ENCODE measurements around the gene PBX1. TPM values are rescaled to one million over a fixed set of nuclear protein-coding genes. Genes with fewer than 3 reads are reported as not detected.
A peak's percentile ranks its signal among the peaks of the same experiment; 100 is the strongest.

The PBX1 gene
- polyA plus RNA-seq, 4 donors, result 12.5 to 52.8 (median 14.6) TPM

DNA sequence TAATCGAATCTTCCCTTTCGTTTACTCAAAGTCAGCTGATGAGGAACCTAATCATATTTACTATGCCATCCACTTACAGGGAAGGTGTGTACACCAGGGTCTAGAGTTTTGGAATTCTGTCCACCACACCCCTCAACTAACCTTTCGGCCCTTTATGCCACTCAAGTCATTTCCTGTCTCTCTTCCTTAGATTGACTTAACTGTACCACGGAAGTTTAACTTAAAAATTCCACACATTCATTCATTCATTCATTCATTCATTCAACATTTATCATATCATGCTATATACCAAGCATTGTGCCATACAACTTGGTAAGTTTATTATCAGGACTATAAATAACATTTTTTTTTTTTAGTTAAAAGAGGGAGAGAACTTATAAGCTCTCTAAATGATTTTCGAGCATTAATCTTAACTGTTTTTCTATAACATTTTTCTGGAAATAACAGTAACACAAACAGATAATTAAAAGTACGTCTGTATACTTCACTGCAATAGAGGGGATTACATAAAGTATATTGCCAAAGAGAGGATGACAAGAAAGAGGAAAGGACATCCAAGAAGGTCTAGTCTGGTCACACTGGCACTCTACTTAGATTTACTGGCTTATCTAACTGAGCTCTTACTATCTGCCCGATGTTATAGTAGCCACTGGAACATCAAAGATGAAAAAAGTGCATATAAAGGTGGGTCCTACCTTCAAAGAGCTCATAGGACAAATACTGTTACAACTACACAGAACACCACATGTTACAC lies 243.7 kb downstream of the PBX1 start:
- 77 to 84% (median 77%) methylated on average over 7 of the region's 7 CpGs for WGBS, 3 donors
- Histone ChIP-seq H3K4me3 (ENCODE audit: low read depth in 1 of 3, low read length in 3 of 3) (no peak overlapping the region), H3K9me3 (ENCODE audit: control insufficient read depth in 2 of 2, insufficient read depth in 1 of 2, low read depth in 1 of 2, low read length in 1 of 2) (no peaks in the 10 kb centered on the region), H3K4me1 (ENCODE audit: control insufficient read depth in 3 of 3, insufficient read depth in 2 of 3, low read depth in 1 of 3, low read length in 2 of 3) (peaks cover 0 to 10% (median 3%) of the 10 kb centered on the region in 3 donors), H3K27me3 (ENCODE audit: control insufficient read depth in 3 of 3, insufficient read depth in 3 of 3, low read length in 3 of 3) (no peaks in the 10 kb centered on the region), H3K27ac (ENCODE audit: low read depth in 1 of 3, low read length in 2 of 3) (no peak overlapping the region), H3K36me3 (ENCODE audit: control insufficient read depth in 3 of 3, insufficient read depth in 2 of 3, low read depth in 1 of 3, low read length in 3 of 3) (peaks cover 3 to 27% (median 14%) of the 10 kb centered on the region in 3 donors)
- FAIRE-seq (no peak), DNase-seq (no peak)

DNA sequence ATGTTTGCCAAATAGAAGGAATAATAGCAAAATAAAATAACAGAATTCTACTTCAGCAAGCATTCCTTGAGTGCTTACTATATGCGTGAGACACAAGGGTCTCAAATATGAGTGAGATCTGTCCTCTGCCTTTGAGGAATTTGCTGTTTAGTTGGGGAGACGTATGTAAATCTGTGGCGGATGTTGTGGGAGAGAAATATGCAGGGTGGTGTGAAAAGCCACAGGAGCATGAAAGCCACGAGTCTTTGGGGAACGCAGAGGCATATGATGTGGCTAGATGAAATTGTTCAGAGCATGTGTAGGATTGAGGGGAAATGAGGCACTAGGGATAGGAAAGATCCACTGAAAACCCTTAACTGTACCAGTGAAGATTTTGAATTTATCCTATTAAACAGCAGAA lies 244.4 kb downstream of the PBX1 start:
- Histone ChIP-seq H3K4me1 (ENCODE audit: control insufficient read depth in 3 of 3, insufficient read depth in 2 of 3, low read depth in 1 of 3, low read length in 2 of 3) (peaks cover 0 to 10% (median 3%) of the 10 kb centered on the region in 3 donors), H3K36me3 (ENCODE audit: control insufficient read depth in 3 of 3, insufficient read depth in 2 of 3, low read depth in 1 of 3, low read length in 3 of 3) (peaks cover 3 to 24% (median 15%) of the 10 kb centered on the region in 3 donors), H3K9me3 (ENCODE audit: control insufficient read depth in 2 of 2, insufficient read depth in 1 of 2, low read depth in 1 of 2, low read length in 1 of 2) (no peaks in the 10 kb centered on the region), H3K27me3 (ENCODE audit: control insufficient read depth in 3 of 3, insufficient read depth in 3 of 3, low read length in 3 of 3) (no peaks in the 10 kb centered on the region), H3K27ac (ENCODE audit: low read depth in 1 of 3, low read length in 2 of 3) (no peak overlapping the region), H3K4me3 (ENCODE audit: low read depth in 1 of 3, low read length in 3 of 3) (no peak overlapping the region)
- WGBS, 3 donors, result 68 to 86% (median 83%) methylated on average over 5 of the region's 5 CpGs
- FAIRE-seq (no peak), DNase-seq (no peak)

DNA sequence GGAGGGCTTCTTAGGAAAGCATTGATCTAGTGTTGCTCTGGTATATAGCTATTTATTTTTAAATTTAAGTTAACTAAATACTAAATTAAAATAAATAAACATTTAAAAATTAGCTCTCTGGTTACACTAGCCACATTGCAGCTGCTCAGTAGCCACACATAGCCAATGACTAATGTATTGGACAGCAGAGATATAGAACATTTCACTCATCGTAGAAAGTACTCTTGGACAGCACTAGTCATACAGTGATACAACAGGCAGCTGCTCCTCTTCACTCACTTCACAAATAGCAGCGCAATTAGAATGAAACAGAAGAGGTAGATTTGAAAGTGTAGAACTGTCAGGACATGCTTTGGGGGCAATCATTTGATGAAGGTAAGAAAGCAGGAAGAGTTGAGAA lies 245.4 kb downstream of the PBX1 start:
- DNase-seq (no peak), FAIRE-seq (no peak)
- peaks cover 3 to 23% (median 15%) of the 10 kb centered on the region in 3 donors for H3K36me3 ChIP-seq (ENCODE audit: control insufficient read depth in 3 of 3, insufficient read depth in 2 of 3, low read depth in 1 of 3, low read length in 3 of 3)
- WGBS, 3 donors, result 82 to 94% (median 89%) methylated on average over 2 of the region's 2 CpGs
- no peaks in the 10 kb centered on the region for H3K9me3 ChIP-seq (ENCODE audit: control insufficient read depth in 2 of 2, insufficient read depth in 1 of 2, low read depth in 1 of 2, low read length in 1 of 2)
- H3K4me3 ChIP-seq (ENCODE audit: low read depth in 1 of 3, low read length in 3 of 3), result no peak overlapping the region
- peaks cover 0 to 10% (median 3%) of the 10 kb centered on the region in 3 donors for H3K4me1 ChIP-seq (ENCODE audit: control insufficient read depth in 3 of 3, insufficient read depth in 2 of 3, low read depth in 1 of 3, low read length in 2 of 3)
- H3K27me3 ChIP-seq (ENCODE audit: control insufficient read depth in 3 of 3, insufficient read depth in 3 of 3, low read length in 3 of 3), result no peaks in the 10 kb centered on the region
- no peak overlapping the region for H3K27ac ChIP-seq (ENCODE audit: low read depth in 1 of 3, low read length in 2 of 3)

DNA sequence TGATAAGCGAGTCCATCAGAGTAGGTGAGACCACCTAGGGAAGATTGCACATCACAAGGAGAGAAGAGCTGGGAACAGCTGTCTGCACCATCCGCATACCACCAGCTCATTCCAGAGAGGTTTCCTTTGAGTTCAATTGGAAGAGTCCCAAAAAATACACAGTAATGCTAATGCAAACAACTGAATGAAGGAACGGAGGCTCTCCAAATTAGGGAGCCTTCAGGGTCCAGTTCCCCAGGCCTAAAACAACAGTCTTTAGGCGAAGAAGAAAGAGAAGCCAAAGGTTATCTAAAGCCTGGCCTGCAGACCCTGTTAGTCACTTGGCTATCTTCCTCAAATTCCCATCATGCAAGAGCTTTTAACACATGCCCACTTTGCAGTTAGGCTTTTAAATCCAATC lies 246.4 kb downstream of the PBX1 start:
- 70 to 85% (median 73%) methylated on average over 4 of the region's 4 CpGs for WGBS, 3 donors
- Histone ChIP-seq H3K9me3 (ENCODE audit: control insufficient read depth in 2 of 2, insufficient read depth in 1 of 2, low read depth in 1 of 2, low read length in 1 of 2) (no peaks in the 10 kb centered on the region), H3K4me3 (ENCODE audit: low read depth in 1 of 3, low read length in 3 of 3) (no peak overlapping the region), H3K27me3 (ENCODE audit: control insufficient read depth in 3 of 3, insufficient read depth in 3 of 3, low read length in 3 of 3) (no peaks in the 10 kb centered on the region), H3K4me1 (ENCODE audit: control insufficient read depth in 3 of 3, insufficient read depth in 2 of 3, low read depth in 1 of 3, low read length in 2 of 3) (peaks cover 0 to 10% (median 3%) of the 10 kb centered on the region in 3 donors), H3K27ac (ENCODE audit: low read depth in 1 of 3, low read length in 2 of 3) (no peak overlapping the region), H3K36me3 (ENCODE audit: control insufficient read depth in 3 of 3, insufficient read depth in 2 of 3, low read depth in 1 of 3, low read length in 3 of 3) (peaks cover 3 to 17% (median 15%) of the 10 kb centered on the region in 3 donors)
- DNase-seq, result no peak
- no peak for FAIRE-seq

DNA sequence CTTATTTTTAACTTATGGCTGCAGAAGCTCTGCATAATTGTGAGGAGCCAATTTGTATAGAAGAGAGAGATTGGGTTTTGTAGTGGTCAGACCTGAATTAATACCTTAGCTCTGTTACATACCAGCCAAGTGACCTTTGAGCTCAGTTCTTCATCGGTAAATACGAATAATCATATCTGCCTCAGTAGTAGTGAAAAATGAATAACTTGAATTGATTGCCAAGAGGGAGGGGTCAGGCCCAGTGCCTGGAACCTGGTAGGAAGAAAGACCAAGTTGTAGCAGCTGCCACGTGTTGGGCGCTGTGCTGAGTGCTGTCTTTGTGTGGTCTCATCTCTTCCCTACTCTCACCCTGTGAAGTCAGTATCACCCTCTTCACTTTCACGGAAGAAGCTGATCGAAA lies 247.5 kb downstream of the PBX1 start:
- no peaks in the 10 kb centered on the region for H3K9me3 ChIP-seq (ENCODE audit: control insufficient read depth in 2 of 2, insufficient read depth in 1 of 2, low read depth in 1 of 2, low read length in 1 of 2)
- WGBS, 3 donors, result 36 to 70% (median 47%) methylated on average over 6 of the region's 6 CpGs
- DNase-seq, result peak in 1 of 2 donors; percentile 69

DNA sequence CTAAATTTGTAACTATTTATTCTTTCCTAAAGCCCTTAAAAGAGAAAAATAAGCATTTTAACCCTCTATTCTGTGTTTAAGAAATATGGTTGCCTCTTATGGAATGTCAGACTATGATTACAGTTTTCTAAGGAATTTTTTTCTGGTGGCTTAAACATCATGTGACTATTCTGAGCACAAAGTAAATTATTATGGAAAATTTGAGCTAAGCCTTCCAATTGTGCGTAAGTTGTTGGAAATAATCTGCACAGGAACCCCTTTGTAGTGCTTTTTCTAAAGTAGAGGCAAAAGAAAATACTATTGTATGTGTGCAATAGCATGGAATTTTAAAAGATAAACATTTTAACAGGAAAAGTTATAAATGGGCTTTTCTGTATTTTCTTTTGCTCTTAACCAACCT lies 254.8 kb downstream of the PBX1 start:
- Histone ChIP-seq H3K9me3 (ENCODE audit: control insufficient read depth in 2 of 2, insufficient read depth in 1 of 2, low read depth in 1 of 2, low read length in 1 of 2) (no peaks in the 10 kb centered on the region), H3K4me3 (ENCODE audit: low read depth in 1 of 3, low read length in 3 of 3) (no peak overlapping the region), H3K4me1 (ENCODE audit: control insufficient read depth in 3 of 3, insufficient read depth in 2 of 3, low read depth in 1 of 3, low read length in 2 of 3) (no peaks in the 10 kb centered on the region), H3K27me3 (ENCODE audit: control insufficient read depth in 3 of 3, insufficient read depth in 3 of 3, low read length in 3 of 3) (no peaks in the 10 kb centered on the region), H3K36me3 (ENCODE audit: control insufficient read depth in 3 of 3, insufficient read depth in 2 of 3, low read depth in 1 of 3, low read length in 3 of 3) (peaks cover 0 to 5% (median 3%) of the 10 kb centered on the region in 3 donors), H3K27ac (ENCODE audit: low read depth in 1 of 3, low read length in 2 of 3) (no peak overlapping the region)
- DNase-seq (no peak), FAIRE-seq (no peak)
- WGBS, 3 donors, result 76 to 87% (median 85%) methylated on average over 1 of the region's 1 CpG

More for the DNA sequence above, 247.5 kb downstream of the PBX1 start:
- Histone ChIP-seq H3K36me3 (ENCODE audit: control insufficient read depth in 3 of 3, insufficient read depth in 2 of 3, low read depth in 1 of 3, low read length in 3 of 3) (peaks cover 3 to 14% (median 9%) of the 10 kb centered on the region in 3 donors), H3K4me3 (ENCODE audit: low read depth in 1 of 3, low read length in 3 of 3) (no peak overlapping the region), H3K27ac (ENCODE audit: low read depth in 1 of 3, low read length in 2 of 3) (no peak overlapping the region), H3K27me3 (ENCODE audit: control insufficient read depth in 3 of 3, insufficient read depth in 3 of 3, low read length in 3 of 3) (no peaks in the 10 kb centered on the region), H3K4me1 (ENCODE audit: control insufficient read depth in 3 of 3, insufficient read depth in 2 of 3, low read depth in 1 of 3, low read length in 2 of 3) (peaks cover 0 to 10% (median 3%) of the 10 kb centered on the region in 3 donors)
- no peak for FAIRE-seq

DNA sequence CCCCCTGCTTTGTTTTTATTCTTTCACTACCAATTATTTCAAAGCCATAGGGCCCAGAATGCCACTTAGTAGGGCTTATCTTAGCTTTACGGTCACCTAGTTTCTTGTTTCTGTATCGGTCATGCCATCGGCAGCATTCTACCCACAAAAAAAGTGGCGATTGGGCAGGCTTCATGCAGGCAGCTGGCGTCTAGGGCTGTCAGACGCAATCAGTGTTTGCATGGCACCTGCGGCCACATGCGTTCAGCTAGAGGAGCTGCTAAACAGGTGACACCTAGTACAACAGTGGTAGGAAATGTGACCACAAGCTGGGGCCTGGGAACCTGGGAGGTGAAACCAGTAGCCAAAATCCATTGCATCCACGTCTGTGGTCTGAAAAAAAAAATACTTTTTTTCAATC lies 262.7 kb downstream of the PBX1 start:
- WGBS, 3 donors, result 89 to 97% (median 94%) methylated on average over 9 of the region's 9 CpGs
- Histone ChIP-seq H3K4me1 (ENCODE audit: control insufficient read depth in 3 of 3, insufficient read depth in 2 of 3, low read depth in 1 of 3, low read length in 2 of 3) (no peaks in the 10 kb centered on the region), H3K27me3 (ENCODE audit: control insufficient read depth in 3 of 3, insufficient read depth in 3 of 3, low read length in 3 of 3) (no peaks in the 10 kb centered on the region), H3K9me3 (ENCODE audit: control insufficient read depth in 2 of 2, insufficient read depth in 1 of 2, low read depth in 1 of 2, low read length in 1 of 2) (no peaks in the 10 kb centered on the region), H3K4me3 (ENCODE audit: low read depth in 1 of 3, low read length in 3 of 3) (no peak overlapping the region), H3K27ac (ENCODE audit: low read depth in 1 of 3, low read length in 2 of 3) (no peak overlapping the region), H3K36me3 (ENCODE audit: control insufficient read depth in 3 of 3, insufficient read depth in 2 of 3, low read depth in 1 of 3, low read length in 3 of 3) (peaks cover 0 to 18% (median 9%) of the 10 kb centered on the region in 3 donors)
- FAIRE-seq (no peak), DNase-seq (no peak)

DNA sequence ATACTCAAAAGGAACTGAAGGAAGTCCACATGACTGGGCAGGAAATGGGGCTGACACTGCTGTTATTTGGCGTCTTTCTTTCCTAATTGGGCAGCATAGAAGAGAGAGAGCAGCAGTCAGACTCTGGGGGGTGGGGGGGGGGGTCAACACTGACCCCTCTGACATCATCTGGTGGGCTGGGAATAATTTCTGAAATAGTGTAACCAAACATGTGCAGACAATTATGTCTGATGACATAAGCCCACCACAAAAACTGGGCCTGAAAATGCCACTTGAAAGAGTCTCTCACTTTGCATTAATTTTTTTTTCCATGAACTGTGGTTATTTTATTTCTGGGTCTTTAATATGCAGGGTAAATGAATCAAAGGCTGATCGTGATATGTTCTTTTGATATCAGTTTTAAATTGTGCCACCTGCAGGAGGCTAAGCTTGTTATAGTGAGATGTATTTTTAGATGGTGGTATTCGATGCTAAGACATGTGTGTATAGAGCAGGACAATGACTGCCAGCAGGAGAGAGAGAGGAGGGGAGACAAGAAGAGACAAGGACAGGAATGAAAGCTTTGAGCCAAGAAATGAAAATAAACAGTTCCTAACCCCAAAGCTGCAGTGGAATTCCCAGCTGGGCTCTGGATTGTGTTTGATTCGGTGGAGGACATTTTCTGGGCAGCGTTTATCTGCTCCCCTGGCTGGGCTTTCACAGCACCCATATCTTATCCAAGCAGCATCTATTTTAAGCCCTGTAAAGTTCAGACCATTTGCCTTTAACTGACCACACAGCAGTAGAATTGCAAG lies 264.7 kb downstream of the PBX1 start:
- no peak for FAIRE-seq
- H3K36me3 ChIP-seq (ENCODE audit: control insufficient read depth in 3 of 3, insufficient read depth in 2 of 3, low read depth in 1 of 3, low read length in 3 of 3), result peaks cover 0 to 18% (median 9%) of the 10 kb centered on the region in 3 donors
- H3K27me3 ChIP-seq (ENCODE audit: control insufficient read depth in 3 of 3, insufficient read depth in 3 of 3, low read length in 3 of 3), result no peaks in the 10 kb centered on the region
- H3K27ac ChIP-seq (ENCODE audit: low read depth in 1 of 3, low read length in 2 of 3), result no peak overlapping the region
- H3K9me3 ChIP-seq (ENCODE audit: control insufficient read depth in 2 of 2, insufficient read depth in 1 of 2, low read depth in 1 of 2, low read length in 1 of 2), result no peaks in the 10 kb centered on the region
- no peaks in the 10 kb centered on the region for H3K4me1 ChIP-seq (ENCODE audit: control insufficient read depth in 3 of 3, insufficient read depth in 2 of 3, low read depth in 1 of 3, low read length in 2 of 3)
- 59 to 87% (median 80%) methylated on average over 5 of the region's 5 CpGs for WGBS, 3 donors
- DNase-seq, result peak in 1 of 2 donors; percentile 16
- no peak overlapping the region for H3K4me3 ChIP-seq (ENCODE audit: low read depth in 1 of 3, low read length in 3 of 3)

Data from small intestine (tissue), 7 donors.